Natural killer cell (primary cell): ENCODE results near the gene CD151. TPM values are rescaled to one million over a fixed set of nuclear protein-coding genes. Genes with fewer than 3 reads are reported as not detected.

Experiments used
- ATAC-seq, 3 donors: fragments of 150-1000 bp in 2 of 3; fragments of 200-7000 bp in 1 of 3; cut with Tn5 transposase; 1 replicate in 1 of 3; 2 replicates in 2 of 3; pipeline ENCODE4 v1.10.0; 2021; ENCODE audit warnings: mild to moderate bottlenecking in 2 of 3, moderate library complexity in 2 of 3
- DNase-seq, 2 donors: peaks; one replicate each; pipeline versions ENCODE4 v3.0.0 to v3.0.0-alpha.2; 2013 to 2021; ENCODE audit warnings: mixed read lengths in 1 of 2
- H3K27ac ChIP-seq: one replicate; pipeline ENCODE4 v1.5.1; 2013; ENCODE audit warnings: mild to moderate bottlenecking, low read length
- H3K27me3 ChIP-seq: one replicate; pipeline ENCODE4 v1.6.1; 2013; ENCODE audit warnings: low read length; ENCODE audit not compliant: control insufficient read depth, insufficient read depth
- H3K36me3 ChIP-seq: one replicate; pipeline ENCODE4 v1.6.1; 2013; ENCODE audit warnings: low read length; ENCODE audit not compliant: control insufficient read depth, insufficient read depth
- H3K4me1 ChIP-seq: one replicate; pipeline ENCODE4 v1.6.1; 2013; ENCODE audit warnings: low read length; ENCODE audit not compliant: control insufficient read depth, insufficient read depth
- H3K4me3 ChIP-seq: one replicate; pipeline ENCODE4 v1.5.1; 2013; ENCODE audit warnings: low read length
- H3K9me3 ChIP-seq: one replicate; pipeline ENCODE4 v1.6.1; 2013; ENCODE audit warnings: low read length; ENCODE audit not compliant: control insufficient read depth, insufficient read depth
- H3K27ac Mint-ChIP-seq, 2 donors: one replicate each; pipeline ENCODE4 v1.8.0; 2022; ENCODE audit warnings: mild to moderate bottlenecking in 2 of 2, mixed read lengths in 2 of 2, moderate library complexity in 1 of 2
- H3K27me3 Mint-ChIP-seq, 2 donors: one replicate each; pipeline ENCODE4 v1.8.0; 2022; ENCODE audit warnings: low read depth in 2 of 2, mixed read lengths in 2 of 2
- H3K36me3 Mint-ChIP-seq: one replicate; pipeline ENCODE4 v1.8.0; 2022; ENCODE audit warnings: mixed read lengths
- H3K4me1 Mint-ChIP-seq, 2 donors: one replicate each; pipeline ENCODE4 v1.8.0; 2022; ENCODE audit warnings: mixed read lengths in 2 of 2
- H3K4me3 Mint-ChIP-seq: one replicate; pipeline ENCODE4 v1.8.0; 2022; ENCODE audit warnings: mild to moderate bottlenecking, moderate library complexity, mixed read lengths
- H3K9me3 Mint-ChIP-seq, 2 donors: one replicate each; pipeline ENCODE4 v1.8.0; 2022; ENCODE audit warnings: mixed read lengths in 2 of 2
- CTCF ChIP-seq: fragments of 200-600 bp; IDR thresholded peaks from one replicate; pipeline ENCODE4 v1.8.0; 2022; ENCODE audit warnings: antibody characterized with exemption
- WGBS: methylation state at CpG from one replicate; pipeline ENCODE4 v1.1.7; 2013; ENCODE audit warnings: missing lambda C conversion rate; ENCODE audit not compliant: insufficient coverage; 5-methylcytosine and 5-hydroxymethylcytosine counted together
- intact Hi-C: fragments of 100-400 bp; cut with micrococcal nuclease; formaldehyde crosslinking; loops from one replicate; pipeline ENCODE4 v1.14.2; 2022
- total RNA-seq, 4 donors: library from RNA; stranded (reverse); fragments of 120-200 nt in 1 of 4; gene quantifications; one replicate each; pipeline versions ENCODE4 v1.2.3 to v1.2.4, GENCODE V29; 2013 to 2022

The CD151 gene
- total RNA-seq, 3 donors from 2014 or later (not counting 1 experiment from before 2014, with no cell fraction given): 40.9 to 68.3 (median 52.9) TPM

GRCh38 chr11:829176-829846, 3.4 kb upstream of the CD151 start:
- H3K36me3 Mint-ChIP-seq: no peaks in the 10 kb centered on the region
- no peak overlapping the region for H3K4me3 ChIP-seq
- 16% methylated on average over 40 of the region's 40 CpGs for WGBS

DNA sequence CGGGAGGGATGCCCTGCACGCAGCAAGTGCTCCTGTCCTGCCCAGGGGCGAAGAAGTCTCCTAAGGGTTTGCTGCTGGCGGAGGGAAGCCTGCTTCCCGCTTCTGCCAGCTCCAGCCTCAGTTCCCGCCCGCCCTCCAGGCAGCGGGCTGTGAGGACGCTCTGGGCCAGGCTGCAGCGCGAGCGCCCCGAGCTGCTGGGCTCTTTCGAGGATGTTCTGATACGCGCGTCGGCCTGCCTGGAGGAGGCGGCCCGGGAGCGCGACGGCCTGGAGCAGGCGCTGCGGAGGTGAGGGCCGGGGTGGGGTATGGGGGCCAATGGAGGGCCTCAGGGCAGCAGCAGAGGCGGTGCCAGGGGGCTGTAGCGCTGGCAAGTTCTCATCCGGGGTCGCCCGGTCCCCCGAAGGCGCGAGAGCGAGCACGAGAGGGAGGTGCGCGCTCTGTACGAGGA, 2.9 kb upstream of the CD151 start:
- no peak overlapping the region for H3K27ac Mint-ChIP-seq

More at GRCh38 chr11:829176-829846, 3.4 kb upstream of the CD151 start:
- intact Hi-C loops: no loop called here
- no peaks in the 10 kb centered on the region for H3K9me3 ChIP-seq
- H3K27ac Mint-ChIP-seq: no peak overlapping the region
- DNase-seq (no peak), ATAC-seq (no peak)
- H3K9me3 Mint-ChIP-seq: no peaks in the 10 kb centered on the region
- no peak for TF ChIP-seq CTCF
- H3K4me1 Mint-ChIP-seq: peaks cover 0 to 37% of the 10 kb centered on the region in 2 donors
- H3K36me3 ChIP-seq: peaks cover 6% of the 10 kb centered on the region
- H3K27me3 Mint-ChIP-seq: peaks cover 8 to 35% of the 10 kb centered on the region in 2 donors
- peaks cover 70% of the 10 kb centered on the region for H3K4me1 ChIP-seq
- no peak overlapping the region for H3K27ac ChIP-seq
- peak overlapping the region; percentile 72 for H3K4me3 Mint-ChIP-seq
- H3K27me3 ChIP-seq: peaks cover 19% of the 10 kb centered on the region

DNA sequence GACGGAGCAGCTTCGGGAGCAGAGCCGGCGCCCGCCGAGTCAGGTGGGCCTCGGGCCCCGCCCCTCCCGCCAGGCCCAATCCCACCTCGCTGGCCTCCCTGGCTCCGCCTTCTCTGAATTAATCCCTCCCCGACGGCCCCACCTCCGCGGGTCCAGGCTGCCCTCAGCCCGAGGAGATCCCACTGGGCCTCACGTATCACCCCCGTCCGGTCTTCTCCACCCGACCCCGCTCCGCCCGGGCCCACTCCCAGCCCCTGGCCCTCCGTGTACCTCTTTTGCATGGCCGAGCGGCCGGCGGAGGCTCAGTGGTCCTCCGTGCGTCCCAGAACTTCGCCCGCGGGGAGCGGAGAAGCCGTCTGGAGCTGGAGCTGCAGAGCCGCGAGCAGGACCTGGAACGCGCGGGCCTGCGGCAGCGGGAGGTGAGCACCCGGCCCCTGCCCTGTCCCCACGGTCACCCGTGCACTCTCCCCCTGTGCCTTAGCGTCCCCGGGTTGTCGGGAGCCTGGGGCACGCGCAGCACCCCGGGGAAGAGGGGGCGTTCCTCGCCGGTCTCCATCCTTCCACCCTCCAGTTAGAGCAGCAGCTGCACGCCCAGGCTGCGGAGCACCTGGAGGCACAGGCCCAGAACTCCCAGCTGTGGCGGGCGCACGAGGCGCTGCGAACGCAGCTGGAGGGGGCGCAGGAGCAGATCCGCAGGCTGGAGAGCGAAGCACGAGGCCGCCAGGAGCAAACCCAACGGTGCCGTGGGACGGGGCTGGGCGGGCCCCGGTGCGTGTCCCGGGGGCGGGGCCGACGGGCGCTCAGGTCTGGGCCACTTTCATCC, 2.2 kb upstream of the CD151 start:
- H3K27ac ChIP-seq: no peak overlapping the region
- intact Hi-C loops: no loop called here
- Mint-ChIP-seq H3K36me3 (no peaks in the 10 kb centered on the region), H3K27me3 (peaks cover 8 to 35% of the 10 kb centered on the region in 2 donors), H3K4me1 (peaks cover 0 to 37% of the 10 kb centered on the region in 2 donors), H3K9me3 (no peaks in the 10 kb centered on the region), H3K27ac (no peak overlapping the region), H3K4me3 (peak overlapping the region; percentile 72)
- H3K27me3 ChIP-seq: peaks cover 19% of the 10 kb centered on the region
- H3K4me1 ChIP-seq: peaks cover 82% of the 10 kb centered on the region
- no peaks in the 10 kb centered on the region for H3K9me3 ChIP-seq
- no peaks in the 10 kb centered on the region for H3K36me3 ChIP-seq
- ATAC-seq (peak; percentile 45 to 67 (median 63)), DNase-seq (peak in 1 of 2 donors; percentile 79)
- no peak for TF ChIP-seq CTCF
- 2% methylated on average over 78 of the region's 78 CpGs for WGBS
- H3K4me3 ChIP-seq: no peak overlapping the region

More for the DNA sequence above, 2.9 kb upstream of the CD151 start:
- H3K9me3 ChIP-seq: no peaks in the 10 kb centered on the region
- H3K4me3 ChIP-seq: no peak overlapping the region
- H3K4me1 ChIP-seq: peaks cover 76% of the 10 kb centered on the region
- intact Hi-C loops: no loop called here
- peaks cover 4% of the 10 kb centered on the region for H3K36me3 ChIP-seq
- ATAC-seq (peak in 1 of 3 donors; percentile 5), DNase-seq (no peak)
- H3K27ac ChIP-seq: no peak overlapping the region
- peaks cover 0 to 37% of the 10 kb centered on the region in 2 donors for H3K4me1 Mint-ChIP-seq
- H3K27me3 Mint-ChIP-seq: peaks cover 8 to 35% of the 10 kb centered on the region in 2 donors
- WGBS: 3% methylated on average over 39 of the region's 39 CpGs
- peaks cover 19% of the 10 kb centered on the region for H3K27me3 ChIP-seq
- no peaks in the 10 kb centered on the region for H3K9me3 Mint-ChIP-seq
- H3K36me3 Mint-ChIP-seq: no peaks in the 10 kb centered on the region
- TF ChIP-seq CTCF: no peak
- H3K4me3 Mint-ChIP-seq: peak overlapping the region; percentile 72
